ENCODE measurements around the gene GRID2. TPM values are rescaled to one million over a fixed set of nuclear protein-coding genes. Genes with fewer than 3 reads are reported as not detected.
A peak's percentile ranks its signal among the peaks of the same experiment; 100 is the strongest.

The GRID2 gene
- total and polyA plus RNA-seq, 2 donors from 2014 or later, result 0.19 TPM; not detected in 1

DNA sequence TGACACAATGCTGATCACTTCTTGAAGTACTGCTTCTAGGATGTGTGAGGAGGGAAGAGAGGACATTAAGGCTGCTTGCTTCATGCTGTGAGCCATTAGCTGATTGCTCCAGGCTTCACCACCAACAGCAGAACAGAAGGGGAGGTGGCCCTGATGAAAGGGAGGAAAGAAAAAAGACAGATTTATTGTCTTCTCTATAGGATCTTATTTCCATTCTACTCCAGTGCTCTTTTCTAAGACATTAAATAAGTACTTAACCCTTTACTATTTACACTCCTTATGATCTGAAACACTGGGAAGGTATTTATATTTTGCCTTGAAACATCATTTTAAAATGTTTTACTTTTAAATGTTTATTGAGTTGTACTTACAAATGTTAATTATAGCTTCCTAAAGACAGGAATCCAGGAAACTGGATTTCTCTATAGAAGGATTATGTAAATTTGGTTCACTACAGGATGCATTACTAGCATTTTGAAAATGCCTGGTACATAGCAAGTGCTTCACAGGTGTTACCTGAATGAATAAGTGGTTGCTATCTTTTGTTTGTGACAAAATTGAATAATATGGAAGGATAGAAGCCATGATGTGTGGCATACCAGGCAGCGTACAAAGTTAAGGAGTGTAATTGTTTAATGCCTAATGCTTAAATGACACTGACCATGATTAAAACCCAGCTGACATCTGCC is 843.9 kb downstream of the GRID2 start:
- H3K9me3 ChIP-seq (ENCODE audit: control insufficient read depth in 2 of 3, insufficient read depth in 1 of 3, low read length in 3 of 3), result no peaks in the 10 kb centered on the region
- no peak overlapping the region for H3K9ac ChIP-seq (ENCODE audit: low read length in 3 of 3)
- DNase-seq, result peak in 4 of 5 donors; percentile 39 to 87 (median 72)
- intact Hi-C loops (cut with DNase I), result no loop called here
- no peaks in the 10 kb centered on the region for H3K4me1 ChIP-seq (ENCODE audit: control insufficient read depth in 2 of 3, insufficient read depth in 2 of 3, low read depth in 1 of 3, low read length in 3 of 3)
- TF ChIP-seq, protein P1, sequence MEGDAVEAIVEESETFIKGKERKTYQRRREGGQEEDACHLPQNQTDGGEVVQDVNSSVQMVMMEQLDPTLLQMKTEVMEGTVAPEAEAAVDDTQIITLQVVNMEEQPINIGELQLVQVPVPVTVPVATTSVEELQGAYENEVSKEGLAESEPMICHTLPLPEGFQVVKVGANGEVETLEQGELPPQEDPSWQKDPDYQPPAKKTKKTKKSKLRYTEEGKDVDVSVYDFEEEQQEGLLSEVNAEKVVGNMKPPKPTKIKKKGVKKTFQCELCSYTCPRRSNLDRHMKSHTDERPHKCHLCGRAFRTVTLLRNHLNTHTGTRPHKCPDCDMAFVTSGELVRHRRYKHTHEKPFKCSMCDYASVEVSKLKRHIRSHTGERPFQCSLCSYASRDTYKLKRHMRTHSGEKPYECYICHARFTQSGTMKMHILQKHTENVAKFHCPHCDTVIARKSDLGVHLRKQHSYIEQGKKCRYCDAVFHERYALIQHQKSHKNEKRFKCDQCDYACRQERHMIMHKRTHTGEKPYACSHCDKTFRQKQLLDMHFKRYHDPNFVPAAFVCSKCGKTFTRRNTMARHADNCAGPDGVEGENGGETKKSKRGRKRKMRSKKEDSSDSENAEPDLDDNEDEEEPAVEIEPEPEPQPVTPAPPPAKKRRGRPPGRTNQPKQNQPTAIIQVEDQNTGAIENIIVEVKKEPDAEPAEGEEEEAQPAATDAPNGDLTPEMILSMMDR (IDR thresholded peaks at IDR 0.05; ENCODE audit: borderline replicate concordance, extremely low read depth, insufficient read depth), result no peak
- H3K36me3 ChIP-seq (ENCODE audit: control insufficient read depth in 2 of 3, insufficient read depth in 3 of 3, low read length in 3 of 3), result no peaks in the 10 kb centered on the region
- H3K27ac ChIP-seq (ENCODE audit: low read depth in 2 of 2, low read length in 2 of 2), result no peak overlapping the region
- no peak overlapping the region for H3K4me3 ChIP-seq (ENCODE audit: low read length in 3 of 3)
- FAIRE-seq, result no peak
- H3K27me3 ChIP-seq (ENCODE audit: control insufficient read depth, insufficient read depth, low read length), result no peaks in the 10 kb centered on the region

DNA sequence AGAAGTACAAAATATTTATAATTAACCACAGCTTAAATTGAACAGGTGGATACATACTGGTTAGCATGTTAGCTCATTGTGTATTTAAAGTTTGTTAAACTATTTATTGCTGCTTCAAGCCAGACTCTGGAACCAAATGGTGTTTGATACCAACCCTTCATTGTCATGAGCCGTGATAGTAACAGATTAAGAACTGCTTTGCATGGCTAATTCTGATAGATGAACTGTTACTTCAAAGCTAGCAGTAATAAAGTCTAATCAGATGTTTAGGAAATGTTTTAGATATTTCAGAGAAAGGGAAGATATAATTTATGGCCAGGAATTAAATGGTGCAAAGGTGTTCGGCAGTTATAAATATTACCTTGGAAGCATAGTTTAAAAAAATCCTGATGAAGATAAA is 848.7 kb downstream of the GRID2 start:
- no peak overlapping the region for H3K27ac ChIP-seq (ENCODE audit: low read depth in 2 of 2, low read length in 2 of 2)
- H3K9me3 ChIP-seq (ENCODE audit: control insufficient read depth in 2 of 3, insufficient read depth in 1 of 3, low read length in 3 of 3), result no peaks in the 10 kb centered on the region
- TF ChIP-seq, protein P1 (IDR thresholded peaks at IDR 0.05; ENCODE audit: borderline replicate concordance, extremely low read depth, insufficient read depth), result no peak
- no peak overlapping the region for H3K4me3 ChIP-seq (ENCODE audit: low read length in 3 of 3)
- intact Hi-C loops (cut with DNase I), result no loop called here
- FAIRE-seq (no peak), DNase-seq (no peak)
- H3K4me1 ChIP-seq (ENCODE audit: control insufficient read depth in 2 of 3, insufficient read depth in 2 of 3, low read depth in 1 of 3, low read length in 3 of 3), result no peaks in the 10 kb centered on the region
- no peak overlapping the region for H3K9ac ChIP-seq (ENCODE audit: low read length in 3 of 3)
- no peaks in the 10 kb centered on the region for H3K27me3 ChIP-seq (ENCODE audit: control insufficient read depth, insufficient read depth, low read length)
- no peaks in the 10 kb centered on the region for H3K36me3 ChIP-seq (ENCODE audit: control insufficient read depth in 2 of 3, insufficient read depth in 3 of 3, low read length in 3 of 3)

- H3K36me3 ChIP-seq (ENCODE audit: control insufficient read depth in 2 of 3, insufficient read depth in 3 of 3, low read length in 3 of 3), result no peaks in the 10 kb centered on the region
- no peaks in the 10 kb centered on the region for H3K27me3 ChIP-seq (ENCODE audit: control insufficient read depth, insufficient read depth, low read length)
- FAIRE-seq (no peak), DNase-seq (no peak)
- H3K4me1 ChIP-seq (ENCODE audit: control insufficient read depth in 2 of 3, insufficient read depth in 2 of 3, low read depth in 1 of 3, low read length in 3 of 3), result no peaks in the 10 kb centered on the region
- no peak overlapping the region for H3K27ac ChIP-seq (ENCODE audit: low read depth in 2 of 2, low read length in 2 of 2)
- no peak overlapping the region for H3K9ac ChIP-seq (ENCODE audit: low read length in 3 of 3)
- intact Hi-C loops (cut with DNase I), result no loop called here
- H3K4me3 ChIP-seq (ENCODE audit: low read length in 3 of 3), result no peak overlapping the region
- no peaks in the 10 kb centered on the region for H3K9me3 ChIP-seq (ENCODE audit: control insufficient read depth in 2 of 3, insufficient read depth in 1 of 3, low read length in 3 of 3)
- TF ChIP-seq, protein P1 (IDR thresholded peaks at IDR 0.05; ENCODE audit: borderline replicate concordance, extremely low read depth, insufficient read depth), result no peak
Measured at GRCh38 chr4:93157986-93158385, 854.2 kb downstream of the GRID2 start.

- no peak overlapping the region for H3K27ac ChIP-seq (ENCODE audit: low read depth in 2 of 2, low read length in 2 of 2)
- no peak overlapping the region for H3K9ac ChIP-seq (ENCODE audit: low read length in 3 of 3)
- no peak for FAIRE-seq
Measured at GRCh38 chr4:93168053-93168452, 864.3 kb downstream of the GRID2 start.

More at GRCh38 chr4:93168053-93168452, 864.3 kb downstream of the GRID2 start:
- intact Hi-C loops (cut with DNase I), result no loop called here
- no peaks in the 10 kb centered on the region for H3K9me3 ChIP-seq (ENCODE audit: control insufficient read depth in 2 of 3, insufficient read depth in 1 of 3, low read length in 3 of 3)
- H3K36me3 ChIP-seq (ENCODE audit: control insufficient read depth in 2 of 3, insufficient read depth in 3 of 3, low read length in 3 of 3), result no peaks in the 10 kb centered on the region
- TF ChIP-seq, protein P1 (IDR thresholded peaks at IDR 0.05; ENCODE audit: borderline replicate concordance, extremely low read depth, insufficient read depth), result no peak
- DNase-seq, result no peak
- no peaks in the 10 kb centered on the region for H3K27me3 ChIP-seq (ENCODE audit: control insufficient read depth, insufficient read depth, low read length)
- H3K4me3 ChIP-seq (ENCODE audit: low read length in 3 of 3), result no peak overlapping the region
- no peaks in the 10 kb centered on the region for H3K4me1 ChIP-seq (ENCODE audit: control insufficient read depth in 2 of 3, insufficient read depth in 2 of 3, low read depth in 1 of 3, low read length in 3 of 3)

All from kidney (tissue), 14 donors.